Non-pigmented ciliary epithelial cell (primary cell): ENCODE measurements around the gene CHI3L2.

ENCODE experiments used
- DNase-seq: peaks from one replicate; pipeline ENCODE4 v3.0.0-alpha.2; 2010; ENCODE audit warnings: low read depth

Gene CHI3L2

GRCh38 chr1:111227434-111227833 is at the start of gene CHI3L2:
TSS of gene CHI3L2 (plus strand) at chr1:111227713. CDS start at chr1:111227730, 17 bp downstream.
- no peak for DNase-seq

- no peak for DNase-seq
Measured at GRCh38 chr1:111179968-111180533, 47.5 kb upstream of the CHI3L2 start.

- no peak for DNase-seq
Measured at GRCh38 chr1:111182052-111182451, 45.5 kb upstream of the CHI3L2 start.

GRCh38 chr1:111183308-111184069 is 44.0 kb upstream of the CHI3L2 start:
- DNase-seq: no peak

GRCh38 chr1:111184663-111185062 is 42.9 kb upstream of the CHI3L2 start:
- DNase-seq: no peak

GRCh38 chr1:111190931-111191451 is 36.5 kb upstream of the CHI3L2 start:
- no peak for DNase-seq

GRCh38 chr1:111191496-111191895 is 36.0 kb upstream of the CHI3L2 start:
- DNase-seq: peak; percentile 42

- DNase-seq: no peak
Measured at GRCh38 chr1:111192074-111192473, 35.4 kb upstream of the CHI3L2 start.

GRCh38 chr1:111192658-111193519 is 34.6 kb upstream of the CHI3L2 start:
- DNase-seq: no peak

- no peak for DNase-seq
Measured at GRCh38 chr1:111193712-111194480, 33.6 kb upstream of the CHI3L2 start.

- no peak for DNase-seq
Measured at GRCh38 chr1:111195002-111195684, 32.4 kb upstream of the CHI3L2 start.

GRCh38 chr1:111196213-111196612 is 31.3 kb upstream of the CHI3L2 start:
- no peak for DNase-seq

GRCh38 chr1:111197598-111198284 is 29.8 kb upstream of the CHI3L2 start:
- DNase-seq: no peak

- DNase-seq: no peak
Measured at GRCh38 chr1:111198836-111199235, 28.7 kb upstream of the CHI3L2 start.

GRCh38 chr1:111199329-111199728 is 28.2 kb upstream of the CHI3L2 start:
- DNase-seq: no peak

GRCh38 chr1:111199881-111200801 is 27.4 kb upstream of the CHI3L2 start, which contains the start of gene DENND2D:
TSS of gene DENND2D (minus strand) at chr1:111200646. CDS start at chr1:111200459, 187 bp downstream.
- no peak for DNase-seq

GRCh38 chr1:111200802-111201161 is 26.7 kb upstream of the CHI3L2 start:
- no peak for DNase-seq

- DNase-seq: no peak
Measured at GRCh38 chr1:111201275-111202090, 26.0 kb upstream of the CHI3L2 start.

- DNase-seq: no peak
Measured at GRCh38 chr1:111202366-111202706, 25.2 kb upstream of the CHI3L2 start.
